GM21526 (cell line): ENCODE measurements around the gene BCR.

Source experiments
- ATAC-seq: cut with Tn5 transposase; IDR thresholded peaks from one replicate; pipeline ENCODE4 v1.9.1; 2021; ENCODE audit warnings: moderate library complexity; ENCODE audit not compliant: unreplicated experiment, low FRiP score

BCR gene

GRCh38 chr22:23227380-23227779 is 47.1 kb downstream of the BCR start:
- ATAC-seq = no peak

- ATAC-seq = no peak
Measured at GRCh38 chr22:23228503-23228902, 48.2 kb downstream of the BCR start.

- ATAC-seq = no peak
Measured at GRCh38 chr22:23229646-23230045, 49.3 kb downstream of the BCR start.

- no peak for ATAC-seq
Measured at GRCh38 chr22:23230348-23231068, 50.2 kb downstream of the BCR start.

- no peak for ATAC-seq
Measured at GRCh38 chr22:23231471-23232093, 51.3 kb downstream of the BCR start.

GRCh38 chr22:23232094-23232905 is 52.0 kb downstream of the BCR start:
- ATAC-seq = no peak

- no peak for ATAC-seq
Measured at GRCh38 chr22:23233084-23233531, 52.8 kb downstream of the BCR start.

GRCh38 chr22:23233752-23234408 is 53.6 kb downstream of the BCR start:
- no peak for ATAC-seq

- no peak for ATAC-seq
Measured at GRCh38 chr22:23234409-23235161, 54.3 kb downstream of the BCR start.

GRCh38 chr22:23235425-23235824 is 55.1 kb downstream of the BCR start:
- no peak for ATAC-seq

GRCh38 chr22:23236026-23236425 is 55.7 kb downstream of the BCR start:
- ATAC-seq = no peak

GRCh38 chr22:23236440-23237184 is 56.3 kb downstream of the BCR start:
- no peak for ATAC-seq

- no peak for ATAC-seq
Measured at GRCh38 chr22:23237201-23237798, 57.0 kb downstream of the BCR start.

- ATAC-seq = no peak
Measured at GRCh38 chr22:23237841-23238240, 57.5 kb downstream of the BCR start.

GRCh38 chr22:23238707-23239106 is 58.4 kb downstream of the BCR start:
- no peak for ATAC-seq

GRCh38 chr22:23239429-23239828 is 59.1 kb downstream of the BCR start:
- ATAC-seq = no peak

- ATAC-seq = no peak
Measured at GRCh38 chr22:23240639-23241389, 60.5 kb downstream of the BCR start.
